ENCODE results near the gene WARS2.

Gene WARS2

DNA sequence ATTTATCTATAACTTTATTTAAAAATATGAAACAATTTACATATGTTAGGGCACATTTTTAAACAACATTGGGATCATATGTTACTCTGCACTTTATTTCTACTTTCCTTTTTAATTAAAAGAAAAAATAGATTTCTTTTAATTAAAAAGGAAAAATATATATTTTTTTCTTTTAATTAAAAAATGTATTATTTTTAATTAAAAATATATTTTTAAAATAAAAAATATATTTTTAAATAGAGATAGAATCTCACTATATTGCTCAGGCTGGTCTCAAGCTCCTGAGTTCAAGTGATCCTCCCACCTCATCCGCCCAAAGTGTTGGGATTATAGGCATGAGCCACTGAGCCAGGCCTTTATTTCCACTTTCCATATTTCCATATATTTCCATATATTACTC, 36.7 kb downstream of the WARS2 start:
- H3K9me3 Mint-ChIP-seq, result peaks cover 17% of the 10 kb centered on the region
- peaks cover 9% of the 10 kb centered on the region for H3K4me1 Mint-ChIP-seq
- no peak overlapping the region for H3K27ac Mint-ChIP-seq
- H3K36me3 Mint-ChIP-seq (ENCODE audit: low read depth), result peaks cover 6% of the 10 kb centered on the region
- H3K4me3 Mint-ChIP-seq, result no peak overlapping the region
- no peaks in the 10 kb centered on the region for H3K27me3 Mint-ChIP-seq (ENCODE audit: low read depth)
- TF ChIP-seq, protein P1, sequence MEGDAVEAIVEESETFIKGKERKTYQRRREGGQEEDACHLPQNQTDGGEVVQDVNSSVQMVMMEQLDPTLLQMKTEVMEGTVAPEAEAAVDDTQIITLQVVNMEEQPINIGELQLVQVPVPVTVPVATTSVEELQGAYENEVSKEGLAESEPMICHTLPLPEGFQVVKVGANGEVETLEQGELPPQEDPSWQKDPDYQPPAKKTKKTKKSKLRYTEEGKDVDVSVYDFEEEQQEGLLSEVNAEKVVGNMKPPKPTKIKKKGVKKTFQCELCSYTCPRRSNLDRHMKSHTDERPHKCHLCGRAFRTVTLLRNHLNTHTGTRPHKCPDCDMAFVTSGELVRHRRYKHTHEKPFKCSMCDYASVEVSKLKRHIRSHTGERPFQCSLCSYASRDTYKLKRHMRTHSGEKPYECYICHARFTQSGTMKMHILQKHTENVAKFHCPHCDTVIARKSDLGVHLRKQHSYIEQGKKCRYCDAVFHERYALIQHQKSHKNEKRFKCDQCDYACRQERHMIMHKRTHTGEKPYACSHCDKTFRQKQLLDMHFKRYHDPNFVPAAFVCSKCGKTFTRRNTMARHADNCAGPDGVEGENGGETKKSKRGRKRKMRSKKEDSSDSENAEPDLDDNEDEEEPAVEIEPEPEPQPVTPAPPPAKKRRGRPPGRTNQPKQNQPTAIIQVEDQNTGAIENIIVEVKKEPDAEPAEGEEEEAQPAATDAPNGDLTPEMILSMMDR (IDR thresholded peaks at IDR 0.05; ENCODE audit: unreplicated experiment in 3 of 3), result no peak

DNA sequence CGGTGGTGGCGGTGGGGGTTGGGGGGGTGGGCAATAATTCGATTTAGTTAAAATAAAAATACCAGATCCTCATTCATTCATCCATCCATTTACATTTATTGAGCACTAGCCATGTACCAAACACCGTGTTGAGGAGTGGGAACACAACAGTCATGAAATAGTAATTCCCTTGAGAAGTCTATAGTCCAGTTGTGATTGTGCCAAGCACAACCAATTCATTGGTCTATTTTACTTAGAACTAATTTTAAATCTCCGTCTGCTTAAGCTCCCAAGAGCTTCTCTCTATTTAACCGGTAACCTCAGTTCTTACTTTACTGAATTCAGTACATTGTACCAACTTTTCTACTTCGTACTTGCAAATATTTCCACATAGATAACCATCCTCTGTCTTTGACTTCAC, 38.4 kb downstream of the WARS2 start:
- no peak overlapping the region for H3K27ac Mint-ChIP-seq
- TF ChIP-seq, protein P1 (IDR thresholded peaks at IDR 0.05; ENCODE audit: unreplicated experiment in 3 of 3), result no peak
- H3K36me3 Mint-ChIP-seq (ENCODE audit: low read depth), result peaks cover under 1% of the 10 kb centered on the region
- H3K9me3 Mint-ChIP-seq, result peaks cover 6% of the 10 kb centered on the region
- H3K4me3 Mint-ChIP-seq, result no peak overlapping the region
- H3K4me1 Mint-ChIP-seq, result peaks cover 16% of the 10 kb centered on the region
- no peaks in the 10 kb centered on the region for H3K27me3 Mint-ChIP-seq (ENCODE audit: low read depth)

DNA sequence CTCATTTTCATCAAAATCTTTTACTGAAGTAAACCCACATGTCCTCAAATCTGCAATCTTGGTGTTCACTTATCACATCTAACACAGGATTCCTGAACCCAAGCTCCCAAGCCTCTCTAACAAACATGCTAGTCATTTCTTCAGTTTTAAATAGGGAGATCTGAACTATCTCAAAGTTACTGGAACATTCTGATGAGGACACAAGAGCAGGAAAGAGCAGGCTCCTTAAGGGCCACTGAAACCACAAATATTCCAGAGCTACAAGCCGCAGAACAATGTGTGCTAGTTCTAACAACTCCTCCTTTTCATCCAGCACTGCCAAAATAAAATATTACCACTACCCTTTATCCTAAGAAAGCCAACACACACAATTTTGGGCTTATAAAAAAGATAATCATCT, 38.9 kb downstream of the WARS2 start:
- TF ChIP-seq, protein P1 (IDR thresholded peaks at IDR 0.05; ENCODE audit: unreplicated experiment in 3 of 3), result no peak
- Mint-ChIP-seq H3K9me3 (peaks cover 3% of the 10 kb centered on the region), H3K4me3 (no peak overlapping the region), H3K4me1 (peaks cover 16% of the 10 kb centered on the region), H3K36me3 (ENCODE audit: low read depth) (no peaks in the 10 kb centered on the region), H3K27me3 (ENCODE audit: low read depth) (no peaks in the 10 kb centered on the region), H3K27ac (no peak overlapping the region)

DNA sequence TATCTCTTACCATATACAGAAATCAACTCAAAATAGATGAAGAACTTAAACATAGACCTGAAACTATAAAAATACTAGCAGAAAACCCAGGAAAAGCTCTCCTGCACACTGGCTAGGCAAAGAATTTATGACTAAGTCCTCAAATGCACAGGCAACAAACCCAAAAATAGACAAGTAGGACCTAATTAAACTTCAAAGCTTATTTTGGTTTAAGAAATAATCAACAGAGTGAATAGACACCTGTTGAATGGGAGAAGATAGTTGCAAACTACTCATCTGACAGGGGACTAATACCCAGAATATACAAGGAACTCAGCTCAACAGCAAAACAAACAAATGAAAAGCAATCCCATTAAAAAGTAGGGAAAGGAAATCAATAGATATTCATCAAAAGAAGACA, 40.7 kb downstream of the WARS2 start:
- Mint-ChIP-seq H3K9me3 (no peaks in the 10 kb centered on the region), H3K27ac (no peak overlapping the region), H3K27me3 (ENCODE audit: low read depth) (no peaks in the 10 kb centered on the region), H3K4me1 (peaks cover 16% of the 10 kb centered on the region), H3K4me3 (no peak overlapping the region), H3K36me3 (ENCODE audit: low read depth) (no peaks in the 10 kb centered on the region)
- TF ChIP-seq, protein P1 (IDR thresholded peaks at IDR 0.05; ENCODE audit: unreplicated experiment in 3 of 3), result no peak

DNA sequence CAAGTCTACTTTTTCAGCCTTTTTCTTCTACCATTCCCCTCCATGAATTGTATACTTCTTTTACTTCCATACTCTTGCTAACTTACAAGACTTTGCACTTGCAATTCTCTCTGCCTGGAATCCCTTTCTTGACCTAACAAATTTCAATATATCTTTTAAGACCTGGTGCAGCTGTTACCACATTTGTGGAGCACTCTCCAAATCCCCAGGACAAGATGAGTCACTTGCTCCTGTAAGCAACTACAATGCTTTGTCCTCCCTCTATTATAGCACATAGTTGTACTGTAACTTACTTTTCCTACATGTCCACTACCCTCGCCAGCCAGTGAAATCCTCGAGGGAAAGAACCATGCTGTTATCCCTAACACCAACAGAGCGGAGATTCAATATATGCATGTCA, 43.1 kb downstream of the WARS2 start:
- TF ChIP-seq, protein P1 (IDR thresholded peaks at IDR 0.05; ENCODE audit: unreplicated experiment in 3 of 3), result no peak
- Mint-ChIP-seq H3K36me3 (ENCODE audit: low read depth) (no peaks in the 10 kb centered on the region), H3K27ac (peak overlapping the region in 1 of 3 experiments; percentile 4), H3K4me1 (peaks cover 16% of the 10 kb centered on the region), H3K9me3 (no peaks in the 10 kb centered on the region), H3K4me3 (no peak overlapping the region), H3K27me3 (ENCODE audit: low read depth) (no peaks in the 10 kb centered on the region)

DNA sequence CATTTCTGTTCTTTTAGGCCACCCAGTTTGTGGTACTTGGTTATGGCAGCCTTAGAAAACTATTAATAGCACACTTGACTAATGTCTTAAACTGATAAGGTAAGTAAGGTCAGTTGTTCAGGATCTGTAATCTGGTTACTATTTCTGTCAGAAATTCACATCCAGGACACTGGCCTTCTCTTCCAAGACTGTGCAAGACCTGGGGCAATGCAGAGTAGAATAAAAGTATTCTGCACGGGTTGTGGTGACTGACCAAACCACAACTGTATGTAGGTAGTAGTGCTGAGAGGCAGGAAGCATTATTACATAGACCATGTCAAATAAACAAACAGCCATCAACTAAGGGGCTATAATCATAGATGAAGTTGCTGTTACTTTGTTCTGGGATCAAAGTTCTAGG, 46.7 kb downstream of the WARS2 start:
- Mint-ChIP-seq H3K4me1 (peaks cover 13% of the 10 kb centered on the region), H3K27me3 (ENCODE audit: low read depth) (no peaks in the 10 kb centered on the region), H3K36me3 (ENCODE audit: low read depth) (peaks cover 6% of the 10 kb centered on the region), H3K4me3 (no peak overlapping the region), H3K27ac (no peak overlapping the region), H3K9me3 (peaks cover 7% of the 10 kb centered on the region)
- TF ChIP-seq, protein P1 (IDR thresholded peaks at IDR 0.05; ENCODE audit: unreplicated experiment in 3 of 3), result no peak

Measured in nephron (organoid).